ENCODE results near the gene RAB41.

GRCh38 chrX:70240751-70241150, 41.2 kb upstream of the RAB41 start:
- TF ChIP-seq EZH2 (IDR thresholded peaks at IDR 0.05; ENCODE audit: borderline replicate concordance, low read depth, low read length, severe bottlenecking) (no peak), CTCF (IDR thresholded peaks at IDR 0.05; ENCODE audit: extremely low read depth in 1 of 2, insufficient read depth in 1 of 2, low read depth in 1 of 2, low read length in 2 of 2) (no peak), POLR2AphosphoS5 (IDR thresholded peaks at IDR 0.05; ENCODE audit: insufficient read depth, low read depth, low read length) (no peak), POLR2A (IDR thresholded peaks at IDR 0.05; ENCODE audit: low read depth, low read length) (no peak), MYC (IDR thresholded peaks at IDR 0.05; ENCODE audit: low read depth, low read length) (no peak), MAX (IDR thresholded peaks at IDR 0.05; ENCODE audit: insufficient read depth, insufficient read length) (no peak), JUN (IDR thresholded peaks at IDR 0.05; ENCODE audit: borderline replicate concordance, insufficient read depth, insufficient read length, low read depth) (no peak)
